Bronchial epithelial cell (primary cell): ENCODE measurements around the gene BLOC1S1. TPM values are rescaled to one million over a fixed set of nuclear protein-coding genes. Genes with fewer than 3 reads are reported as not detected.

ENCODE experiments used
- DNase-seq: peaks from one replicate; pipeline ENCODE4 v3.0.0-alpha.2; 2010; ENCODE audit warnings: low read depth
- FAIRE-seq: peaks from 2 replicates; lab custom pipeline; 2011; peaks lifted over from hg19 to GRCh38; lab: Jason Lieb, UNC
- H3K27me3 ChIP-seq: 2 replicates; pipeline ENCODE4 v1.5.1; 2011; ENCODE audit warnings: low read length; ENCODE audit not compliant: control insufficient read depth, insufficient read depth
- H3K36me3 ChIP-seq: 2 replicates; pipeline ENCODE4 v1.5.1; 2011; ENCODE audit warnings: low read length; ENCODE audit not compliant: control insufficient read depth, insufficient read depth
- H3K4me3 ChIP-seq: 2 replicates; pipeline ENCODE4 v1.5.1; 2011; ENCODE audit warnings: mild to moderate bottlenecking, low read depth, low read length, control low read depth
- total RNA-seq: library from RNA; depleted of rRNA; stranded (reverse); fragments of >200 nt; gene quantifications from 2 replicates; pipeline ENCODE4 v1.2.1, GENCODE V29; 2014
- TF ChIP-seq, protein P1 (sequence below): IDR thresholded peaks from 2 replicates; pipeline ENCODE4 v1.5.1; 2011; ENCODE audit warnings: mild to moderate bottlenecking, moderate library complexity, low read length, control low read depth, inconsistent platforms; ENCODE audit not compliant: insufficient read depth, severe bottlenecking

The BLOC1S1 gene
- total RNA-seq, 1 donor from 2014 or later: 64.5 TPM

DNA sequence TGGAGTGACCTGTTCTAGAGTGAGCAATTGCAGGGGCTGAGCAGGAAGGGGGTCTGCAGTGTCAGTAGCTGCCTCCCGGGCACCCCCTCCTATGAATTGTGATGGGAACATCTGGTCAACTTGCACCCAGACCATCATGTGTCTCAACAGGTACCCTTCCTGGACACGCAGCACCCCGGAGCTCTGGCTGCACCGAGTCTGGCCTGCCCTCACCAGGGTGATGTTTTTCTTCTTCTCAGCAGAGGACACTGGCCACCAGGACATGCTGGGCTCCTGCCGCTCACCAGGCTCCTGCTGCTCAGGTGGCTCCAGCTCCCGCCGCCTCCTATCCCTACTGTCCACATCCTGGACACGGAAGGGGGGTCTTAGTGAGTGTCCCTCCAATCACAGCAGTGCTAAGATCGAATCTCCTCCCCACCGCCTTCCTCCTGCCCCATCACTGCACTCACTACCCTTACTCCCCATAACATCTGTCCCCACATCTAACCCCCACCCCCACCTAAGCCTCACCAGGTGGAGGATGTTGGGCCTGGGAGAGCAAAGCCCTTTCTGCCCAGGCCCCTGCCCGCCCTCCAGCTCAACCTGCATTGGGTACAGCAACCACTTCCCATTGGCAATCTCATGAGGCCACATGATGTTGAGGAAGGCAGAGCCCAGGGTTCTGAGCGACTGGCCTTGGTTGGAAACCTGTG lies 23.1 kb upstream of the BLOC1S1 start:
- Histone ChIP-seq H3K4me3 (no peak overlapping the region), H3K27me3 (no peaks in the 10 kb centered on the region), H3K36me3 (no peaks in the 10 kb centered on the region)
- DNase-seq: no peak
- no peak for FAIRE-seq
- TF ChIP-seq, protein P1, sequence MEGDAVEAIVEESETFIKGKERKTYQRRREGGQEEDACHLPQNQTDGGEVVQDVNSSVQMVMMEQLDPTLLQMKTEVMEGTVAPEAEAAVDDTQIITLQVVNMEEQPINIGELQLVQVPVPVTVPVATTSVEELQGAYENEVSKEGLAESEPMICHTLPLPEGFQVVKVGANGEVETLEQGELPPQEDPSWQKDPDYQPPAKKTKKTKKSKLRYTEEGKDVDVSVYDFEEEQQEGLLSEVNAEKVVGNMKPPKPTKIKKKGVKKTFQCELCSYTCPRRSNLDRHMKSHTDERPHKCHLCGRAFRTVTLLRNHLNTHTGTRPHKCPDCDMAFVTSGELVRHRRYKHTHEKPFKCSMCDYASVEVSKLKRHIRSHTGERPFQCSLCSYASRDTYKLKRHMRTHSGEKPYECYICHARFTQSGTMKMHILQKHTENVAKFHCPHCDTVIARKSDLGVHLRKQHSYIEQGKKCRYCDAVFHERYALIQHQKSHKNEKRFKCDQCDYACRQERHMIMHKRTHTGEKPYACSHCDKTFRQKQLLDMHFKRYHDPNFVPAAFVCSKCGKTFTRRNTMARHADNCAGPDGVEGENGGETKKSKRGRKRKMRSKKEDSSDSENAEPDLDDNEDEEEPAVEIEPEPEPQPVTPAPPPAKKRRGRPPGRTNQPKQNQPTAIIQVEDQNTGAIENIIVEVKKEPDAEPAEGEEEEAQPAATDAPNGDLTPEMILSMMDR: no peak

DNA sequence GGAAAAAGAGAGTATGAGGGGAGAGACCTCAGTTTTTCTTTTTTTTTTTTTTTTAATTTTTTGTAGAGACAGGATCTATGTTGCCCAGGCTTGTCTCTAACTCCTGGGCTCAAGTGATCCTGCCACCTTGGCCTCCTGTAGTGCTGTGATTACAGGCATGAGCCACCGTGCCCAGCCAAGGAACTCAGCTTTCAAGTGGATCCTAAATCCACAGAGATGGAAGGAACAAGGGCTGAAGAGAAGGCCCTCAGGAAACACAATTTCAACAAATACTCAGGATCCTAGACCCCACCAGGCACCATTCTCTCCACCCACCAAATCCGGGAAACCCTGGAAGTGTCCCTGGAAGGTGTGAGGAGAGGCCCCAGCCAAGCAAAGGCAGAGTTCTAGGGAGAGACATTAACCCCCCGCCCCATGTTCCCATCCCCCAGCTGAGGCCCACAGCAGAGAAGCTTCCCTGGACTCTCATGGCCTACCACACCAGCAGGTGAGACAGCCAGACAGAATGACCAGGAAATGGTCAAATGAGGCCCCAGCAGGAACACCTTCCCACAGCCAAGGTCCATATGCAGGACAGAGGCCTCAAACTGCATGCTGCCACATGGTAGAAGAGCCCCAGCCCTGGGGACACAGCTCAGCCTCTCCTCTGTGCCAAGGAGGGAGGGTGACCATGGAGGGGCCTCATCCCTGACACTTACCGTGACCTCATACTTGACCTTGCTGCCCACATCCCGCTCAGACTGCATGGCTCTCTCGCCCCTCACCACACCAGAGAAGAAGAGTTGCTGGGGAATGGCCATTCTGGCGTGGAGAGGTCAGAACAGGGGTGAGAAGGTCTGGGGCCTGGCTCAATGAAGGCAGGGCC lies 22.3 kb upstream of the BLOC1S1 start:
- Histone ChIP-seq H3K27me3 (no peaks in the 10 kb centered on the region), H3K4me3 (no peak overlapping the region), H3K36me3 (no peaks in the 10 kb centered on the region)
- DNase-seq (no peak), FAIRE-seq (peak; percentile 62)
- TF ChIP-seq, protein P1: no peak

DNA sequence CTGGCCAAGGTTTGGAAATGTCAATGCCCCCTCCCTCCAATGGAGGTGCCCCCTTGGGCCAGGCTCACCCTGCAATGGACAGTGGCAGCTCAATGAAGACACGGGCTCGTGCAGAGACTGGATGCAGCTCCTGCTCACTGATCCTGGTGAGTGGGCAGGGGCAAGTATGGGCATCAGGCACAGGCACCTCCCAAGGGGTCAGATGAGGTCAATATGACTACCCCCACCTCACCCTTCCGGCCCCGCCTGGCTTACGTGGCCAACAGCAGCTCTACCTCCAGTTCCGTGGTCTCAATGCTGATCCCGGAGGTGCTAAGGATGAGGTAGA lies 21.7 kb upstream of the BLOC1S1 start:
- no peak for FAIRE-seq
- no peaks in the 10 kb centered on the region for H3K27me3 ChIP-seq
- H3K36me3 ChIP-seq: no peaks in the 10 kb centered on the region
- TF ChIP-seq, protein P1: no peak
- H3K4me3 ChIP-seq: no peak overlapping the region
- DNase-seq: no peak

DNA sequence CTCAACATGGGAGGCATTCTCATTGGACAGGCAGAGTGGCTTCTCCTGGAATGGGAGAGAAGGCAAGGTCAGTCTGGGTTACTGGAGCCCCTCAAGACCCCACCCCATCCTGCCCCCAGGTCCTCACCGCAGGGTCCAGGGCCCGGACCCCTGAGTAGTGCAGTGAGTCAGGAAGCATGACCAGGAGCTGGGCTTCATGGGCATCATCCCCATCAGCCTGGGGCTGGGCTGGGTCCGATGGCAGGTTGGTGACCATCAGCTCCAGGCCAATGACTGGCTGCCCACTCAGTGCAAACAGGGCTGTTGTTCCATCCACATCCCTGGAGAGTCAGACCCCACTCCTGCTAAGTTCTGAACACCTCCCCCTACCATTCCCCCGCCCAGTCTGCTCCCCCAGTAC lies 21.2 kb upstream of the BLOC1S1 start:
- DNase-seq (no peak), FAIRE-seq (no peak)
- Histone ChIP-seq H3K36me3 (no peaks in the 10 kb centered on the region), H3K27me3 (no peaks in the 10 kb centered on the region), H3K4me3 (no peak overlapping the region)
- TF ChIP-seq, protein P1: no peak

DNA sequence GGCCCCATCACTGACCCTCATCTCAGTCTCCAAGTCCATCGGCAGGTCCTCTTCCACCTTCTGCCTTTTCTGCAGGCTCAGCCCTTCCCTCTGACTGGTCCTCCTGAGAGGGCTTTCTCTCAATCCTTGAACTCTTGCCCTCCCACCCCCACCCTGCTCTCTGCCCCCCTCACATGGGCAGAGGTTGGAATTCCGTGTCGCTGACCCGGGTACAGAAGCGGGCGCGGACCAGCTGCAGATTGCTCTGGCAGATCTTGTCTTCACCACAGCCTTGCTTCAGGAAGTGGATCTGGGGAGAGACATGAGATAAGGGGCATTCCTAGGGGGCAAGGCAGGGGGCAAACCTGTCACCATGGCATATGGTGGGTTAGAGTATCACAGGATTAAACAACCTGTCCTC lies 20.5 kb upstream of the BLOC1S1 start:
- DNase-seq (no peak), FAIRE-seq (no peak)
- Histone ChIP-seq H3K36me3 (no peaks in the 10 kb centered on the region), H3K27me3 (no peaks in the 10 kb centered on the region), H3K4me3 (no peak overlapping the region)
- TF ChIP-seq, protein P1: no peak

DNA sequence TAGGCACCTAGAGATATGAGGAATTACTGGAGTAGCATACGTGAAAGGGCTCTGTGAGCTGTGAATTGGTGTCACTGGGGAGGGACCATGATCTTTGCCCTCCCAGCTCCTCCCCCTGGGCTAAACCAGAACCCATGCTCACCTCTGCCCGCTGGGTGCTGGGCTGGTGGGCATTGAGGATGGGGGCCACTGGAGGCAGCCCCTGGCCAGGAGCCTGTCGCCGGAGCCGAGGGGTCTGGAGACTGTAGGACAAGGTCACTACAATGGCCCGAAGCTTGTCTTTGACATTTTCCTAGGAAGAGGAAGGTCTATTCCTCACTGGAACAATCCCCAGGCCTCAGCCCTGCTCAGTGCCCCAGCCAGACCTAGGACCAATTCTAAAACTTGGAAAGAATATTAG lies 19.7 kb upstream of the BLOC1S1 start:
- TF ChIP-seq, protein P1: no peak
- no peaks in the 10 kb centered on the region for H3K36me3 ChIP-seq
- no peak for DNase-seq

More for the DNA sequence above, 19.7 kb upstream of the BLOC1S1 start:
- Histone ChIP-seq H3K4me3 (no peak overlapping the region), H3K27me3 (no peaks in the 10 kb centered on the region)
- no peak for FAIRE-seq
